ENCODE results near the gene TESPA1.

- TF ChIP-seq EZH2 (optimal IDR thresholded peaks at IDR 0.05; ENCODE audit: low read depth, low read length) (no peak), EZH2phosphoT487 (IDR thresholded peaks at IDR 0.05; ENCODE audit: low read length) (no peak)
- TF ChIP-seq, protein P1, sequence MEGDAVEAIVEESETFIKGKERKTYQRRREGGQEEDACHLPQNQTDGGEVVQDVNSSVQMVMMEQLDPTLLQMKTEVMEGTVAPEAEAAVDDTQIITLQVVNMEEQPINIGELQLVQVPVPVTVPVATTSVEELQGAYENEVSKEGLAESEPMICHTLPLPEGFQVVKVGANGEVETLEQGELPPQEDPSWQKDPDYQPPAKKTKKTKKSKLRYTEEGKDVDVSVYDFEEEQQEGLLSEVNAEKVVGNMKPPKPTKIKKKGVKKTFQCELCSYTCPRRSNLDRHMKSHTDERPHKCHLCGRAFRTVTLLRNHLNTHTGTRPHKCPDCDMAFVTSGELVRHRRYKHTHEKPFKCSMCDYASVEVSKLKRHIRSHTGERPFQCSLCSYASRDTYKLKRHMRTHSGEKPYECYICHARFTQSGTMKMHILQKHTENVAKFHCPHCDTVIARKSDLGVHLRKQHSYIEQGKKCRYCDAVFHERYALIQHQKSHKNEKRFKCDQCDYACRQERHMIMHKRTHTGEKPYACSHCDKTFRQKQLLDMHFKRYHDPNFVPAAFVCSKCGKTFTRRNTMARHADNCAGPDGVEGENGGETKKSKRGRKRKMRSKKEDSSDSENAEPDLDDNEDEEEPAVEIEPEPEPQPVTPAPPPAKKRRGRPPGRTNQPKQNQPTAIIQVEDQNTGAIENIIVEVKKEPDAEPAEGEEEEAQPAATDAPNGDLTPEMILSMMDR (IDR thresholded peaks at IDR 0.05; ENCODE audit: low read length) = no peak
Observed at GRCh38 chr12:54977155-54977554, 7.4 kb downstream of the TESPA1 start.

Data from MM.1S (cell line).